A549 (cell line): Measurements from ENCODE around the gene SNUPN.

ENCODE experiments used
- BHLHE40 ChIP-seq: IDR thresholded peaks from 2 replicates; pipeline ENCODE4 v1.6.1; 2012; ENCODE audit warnings: low read depth, low read length, inconsistent platforms
- CBX8 ChIP-seq: fragments of 200-600 bp; sonication (generic); IDR thresholded peaks from 2 replicates; pipeline ENCODE4 v1.6.1; 2016
- EHMT2 ChIP-seq: fragments of 200-600 bp; sonication (generic); IDR thresholded peaks from 2 replicates; pipeline ENCODE4 v1.6.1; 2016; ENCODE audit warnings: antibody characterized with exemption, low read depth, mild to moderate bottlenecking, moderate library complexity
- EP300 ChIP-seq, 2 experiments: fragments of >200 bp; sonication (Bioruptor Twin); formaldehyde crosslinking; IDR thresholded peaks; 2 replicates in 1 of 2; 3 replicates in 1 of 2; pipeline ENCODE4 v1.6.1; 2016 to 2017
- MYC ChIP-seq: IDR thresholded peaks from 2 replicates; pipeline ENCODE4 v1.6.1; 2012; ENCODE audit warnings: mild to moderate bottlenecking, inconsistent platforms, low read length, improper control_type of control experiment, borderline replicate concordance
- NPAS2 ChIP-seq: fragments of 250-450 bp; sonication (Bioruptor Pico); IDR thresholded peaks from 2 replicates; pipeline ENCODE4 v1.8.0; 2022; ENCODE audit warnings: mild to moderate bottlenecking, moderate library complexity, borderline replicate concordance
- POLR2A ChIP-seq: IDR thresholded peaks from 2 replicates; pipeline ENCODE4 v1.6.1; 2012; ENCODE audit warnings: mild to moderate bottlenecking, low read length
- RCOR1 ChIP-seq: fragments of 150-350 bp; IDR thresholded peaks from 2 replicates; pipeline ENCODE4 v1.6.1; 2014; ENCODE audit warnings: antibody characterized with exemption, low read length, low read depth
- RFX5 ChIP-seq: fragments of 450-650 bp; IDR thresholded peaks from 2 replicates; pipeline ENCODE4 v1.7.1; 2014; ENCODE audit warnings: antibody characterized with exemption, mild to moderate bottlenecking, moderate library complexity
- TF ChIP-seq, protein P1 (sequence below): fragments of >200 bp; sonication (Bioruptor Twin); formaldehyde crosslinking; IDR thresholded peaks from 3 replicates; pipeline ENCODE4 v1.5.1; 2016
- TF ChIP-seq, protein P2 (sequence below): fragments of >200 bp; sonication (Bioruptor Twin); formaldehyde crosslinking; IDR thresholded peaks from 3 replicates; pipeline ENCODE4 v1.6.1; 2016

DNA sequence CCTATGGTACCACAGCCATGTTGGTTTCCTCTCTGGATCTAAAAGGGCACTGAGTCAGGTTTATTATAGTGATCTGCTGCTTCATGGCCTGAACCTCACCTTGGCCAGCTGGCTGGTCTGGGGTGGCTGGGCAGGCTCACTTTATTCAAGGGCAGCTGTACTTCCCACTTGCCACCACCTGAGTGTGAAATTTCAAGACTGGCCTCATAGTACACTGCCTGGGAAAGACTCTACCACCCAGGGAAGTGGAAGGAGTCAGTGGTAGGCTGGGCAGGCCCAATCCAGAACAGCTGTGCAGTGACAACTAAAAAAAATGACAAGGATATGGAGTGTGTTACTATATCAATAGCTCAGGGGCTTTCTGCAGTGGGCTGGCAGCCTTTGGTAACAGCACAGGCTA, 8.8 kb downstream of the SNUPN start:
- TF ChIP-seq, protein P1, sequence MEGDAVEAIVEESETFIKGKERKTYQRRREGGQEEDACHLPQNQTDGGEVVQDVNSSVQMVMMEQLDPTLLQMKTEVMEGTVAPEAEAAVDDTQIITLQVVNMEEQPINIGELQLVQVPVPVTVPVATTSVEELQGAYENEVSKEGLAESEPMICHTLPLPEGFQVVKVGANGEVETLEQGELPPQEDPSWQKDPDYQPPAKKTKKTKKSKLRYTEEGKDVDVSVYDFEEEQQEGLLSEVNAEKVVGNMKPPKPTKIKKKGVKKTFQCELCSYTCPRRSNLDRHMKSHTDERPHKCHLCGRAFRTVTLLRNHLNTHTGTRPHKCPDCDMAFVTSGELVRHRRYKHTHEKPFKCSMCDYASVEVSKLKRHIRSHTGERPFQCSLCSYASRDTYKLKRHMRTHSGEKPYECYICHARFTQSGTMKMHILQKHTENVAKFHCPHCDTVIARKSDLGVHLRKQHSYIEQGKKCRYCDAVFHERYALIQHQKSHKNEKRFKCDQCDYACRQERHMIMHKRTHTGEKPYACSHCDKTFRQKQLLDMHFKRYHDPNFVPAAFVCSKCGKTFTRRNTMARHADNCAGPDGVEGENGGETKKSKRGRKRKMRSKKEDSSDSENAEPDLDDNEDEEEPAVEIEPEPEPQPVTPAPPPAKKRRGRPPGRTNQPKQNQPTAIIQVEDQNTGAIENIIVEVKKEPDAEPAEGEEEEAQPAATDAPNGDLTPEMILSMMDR: no peak
- no peak for TF ChIP-seq EP300 (IDR thresholded peaks at IDR 0.05)
- TF ChIP-seq RCOR1: no peak
- TF ChIP-seq POLR2A: no peak
- TF ChIP-seq, protein P2, sequence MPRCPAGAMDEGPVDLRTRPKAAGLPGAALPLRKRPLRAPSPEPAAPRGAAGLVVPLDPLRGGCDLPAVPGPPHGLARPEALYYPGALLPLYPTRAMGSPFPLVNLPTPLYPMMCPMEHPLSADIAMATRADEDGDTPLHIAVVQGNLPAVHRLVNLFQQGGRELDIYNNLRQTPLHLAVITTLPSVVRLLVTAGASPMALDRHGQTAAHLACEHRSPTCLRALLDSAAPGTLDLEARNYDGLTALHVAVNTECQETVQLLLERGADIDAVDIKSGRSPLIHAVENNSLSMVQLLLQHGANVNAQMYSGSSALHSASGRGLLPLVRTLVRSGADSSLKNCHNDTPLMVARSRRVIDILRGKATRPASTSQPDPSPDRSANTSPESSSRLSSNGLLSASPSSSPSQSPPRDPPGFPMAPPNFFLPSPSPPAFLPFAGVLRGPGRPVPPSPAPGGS: no peak
- TF ChIP-seq NPAS2 (CRISPR knock-in tag): no peak
- no peak for TF ChIP-seq BHLHE40
- no peak for TF ChIP-seq MYC
- TF ChIP-seq RFX5: no peak
- no peak for TF ChIP-seq EHMT2
- no peak for TF ChIP-seq CBX8
